Measurements from ENCODE around the gene IGDCC3. TPM values are rescaled to one million over a fixed set of nuclear protein-coding genes. Genes with fewer than 3 reads are reported as not detected.

The IGDCC3 gene
- polyA plus RNA-seq, 1 donor = 1.6 TPM

DNA sequence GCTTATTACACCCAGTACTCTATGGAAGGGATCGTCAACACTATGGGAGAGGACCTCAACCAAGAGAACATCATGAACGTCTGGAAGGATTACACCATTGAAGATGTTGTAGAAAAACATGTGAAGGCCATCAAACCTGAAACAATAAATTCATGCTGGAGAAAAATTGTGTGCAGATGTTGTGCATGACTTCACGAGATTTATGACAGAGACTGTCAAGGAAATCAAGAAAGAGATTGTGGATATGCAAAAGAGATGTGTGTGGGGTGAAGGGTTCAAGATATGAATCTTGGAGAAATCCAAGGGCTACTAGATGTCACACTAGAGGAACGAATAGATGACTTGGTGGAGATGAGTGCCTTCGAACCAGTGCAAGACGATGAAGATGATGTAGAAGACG, 87.6 kb downstream of the IGDCC3 start:
- H3K9me3 ChIP-seq (ENCODE audit: control insufficient read depth, low read depth, low read length) = no peaks in the 10 kb centered on the region
- no peak overlapping the region for H3K27ac ChIP-seq (ENCODE audit: low read length)
- H3K4me1 ChIP-seq (ENCODE audit: control insufficient read depth, insufficient read depth, low read length) = peaks cover 4% of the 10 kb centered on the region
- no peaks in the 10 kb centered on the region for H3K27me3 ChIP-seq (ENCODE audit: control insufficient read depth, insufficient read depth, low read length)
- WGBS (ENCODE audit: insufficient coverage, low lambda C conversion rate) = 97% methylated on average over 5 of the region's 7 CpGs
- H3K36me3 ChIP-seq (ENCODE audit: control insufficient read depth, insufficient read depth, low read length) = no peaks in the 10 kb centered on the region
- DNase-seq = no peak
- H3K4me3 ChIP-seq (ENCODE audit: low read length) = no peak overlapping the region

GRCh38 chr15:65289261-65289854, 88.4 kb downstream of the IGDCC3 start:
- H3K9me3 ChIP-seq (ENCODE audit: control insufficient read depth, low read depth, low read length) = no peaks in the 10 kb centered on the region
- no peak for DNase-seq
- H3K27me3 ChIP-seq (ENCODE audit: control insufficient read depth, insufficient read depth, low read length) = no peaks in the 10 kb centered on the region
- H3K27ac ChIP-seq (ENCODE audit: low read length) = no peak overlapping the region
- H3K36me3 ChIP-seq (ENCODE audit: control insufficient read depth, insufficient read depth, low read length) = no peaks in the 10 kb centered on the region
- peaks cover 4% of the 10 kb centered on the region for H3K4me1 ChIP-seq (ENCODE audit: control insufficient read depth, insufficient read depth, low read length)
- no peak overlapping the region for H3K4me3 ChIP-seq (ENCODE audit: low read length)
- WGBS (ENCODE audit: insufficient coverage, low lambda C conversion rate) = 20% methylated on average over 1 of the region's 7 CpGs

GRCh38 chr15:65287520-65287855, 90.3 kb downstream of the IGDCC3 start:
- Histone ChIP-seq H3K4me1 (ENCODE audit: control insufficient read depth, insufficient read depth, low read length) (peaks cover 4% of the 10 kb centered on the region), H3K4me3 (ENCODE audit: low read length) (no peak overlapping the region), H3K36me3 (ENCODE audit: control insufficient read depth, insufficient read depth, low read length) (no peaks in the 10 kb centered on the region), H3K27ac (ENCODE audit: low read length) (no peak overlapping the region), H3K9me3 (ENCODE audit: control insufficient read depth, low read depth, low read length) (no peaks in the 10 kb centered on the region), H3K27me3 (ENCODE audit: control insufficient read depth, insufficient read depth, low read length) (no peaks in the 10 kb centered on the region)
- DNase-seq = no peak
- no CpG with 5 or more reads among the region's 3 CpGs for WGBS (ENCODE audit: insufficient coverage, low lambda C conversion rate)

DNA sequence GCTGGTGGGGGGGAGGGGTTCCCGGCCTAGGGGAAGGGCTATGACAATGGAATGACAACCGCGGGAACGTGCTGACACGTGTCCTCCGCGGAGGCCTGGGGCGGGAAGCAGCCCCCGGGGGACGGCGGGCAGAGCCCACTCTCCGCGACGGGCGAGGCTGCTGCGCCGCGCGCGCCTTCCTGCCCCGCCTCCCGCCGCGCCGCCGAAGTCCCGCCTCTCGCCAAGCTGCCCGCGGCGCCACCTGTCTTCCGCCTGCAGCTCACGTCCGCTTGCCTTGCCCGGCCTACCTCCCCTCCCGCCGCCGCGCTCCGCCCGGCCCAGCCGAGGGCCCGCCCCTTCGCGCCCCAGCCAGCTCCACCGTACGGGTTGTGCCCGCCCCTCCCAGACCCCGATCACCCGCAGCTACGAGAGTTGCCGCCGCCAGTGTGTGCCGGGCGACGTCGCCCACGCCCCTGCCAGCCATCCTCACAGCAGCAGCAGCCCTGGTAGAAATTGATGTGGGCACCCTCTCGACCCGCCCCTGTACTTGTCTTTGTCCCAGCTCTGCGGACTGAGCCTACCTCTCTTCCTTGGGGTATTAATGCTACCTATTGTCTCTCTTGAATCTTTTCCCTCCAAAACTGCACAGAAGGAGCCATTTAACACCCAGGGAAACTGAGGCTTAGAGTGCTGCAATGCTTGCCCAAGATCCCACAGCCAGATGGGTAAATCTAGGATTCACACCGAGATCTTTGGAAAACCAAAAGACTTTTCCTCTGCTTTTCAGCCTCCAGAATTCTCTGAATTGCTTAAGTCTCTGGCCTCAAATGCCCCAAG, 90.9 kb downstream of the IGDCC3 start, which contains the start of gene PARP16:
PARP16 (minus strand) TSS at position 180 of the 816 bp plus-strand sequence. CDS start 457 bp downstream, outside the sequence.
- Histone ChIP-seq H3K4me1 (ENCODE audit: control insufficient read depth, insufficient read depth, low read length) (peaks cover 4% of the 10 kb centered on the region), H3K36me3 (ENCODE audit: control insufficient read depth, insufficient read depth, low read length) (no peaks in the 10 kb centered on the region), H3K9me3 (ENCODE audit: control insufficient read depth, low read depth, low read length) (no peaks in the 10 kb centered on the region), H3K27me3 (ENCODE audit: control insufficient read depth, insufficient read depth, low read length) (no peaks in the 10 kb centered on the region), H3K27ac (ENCODE audit: low read length) (peak within 1 kb of the TSS; percentile 91), H3K4me3 (ENCODE audit: low read length) (peak within 1 kb of the TSS; percentile 90)
- DNase-seq = peak; percentile 90 to 96
- no CpG with 5 or more reads among the region's 62 CpGs for WGBS (ENCODE audit: insufficient coverage, low lambda C conversion rate)

DNA sequence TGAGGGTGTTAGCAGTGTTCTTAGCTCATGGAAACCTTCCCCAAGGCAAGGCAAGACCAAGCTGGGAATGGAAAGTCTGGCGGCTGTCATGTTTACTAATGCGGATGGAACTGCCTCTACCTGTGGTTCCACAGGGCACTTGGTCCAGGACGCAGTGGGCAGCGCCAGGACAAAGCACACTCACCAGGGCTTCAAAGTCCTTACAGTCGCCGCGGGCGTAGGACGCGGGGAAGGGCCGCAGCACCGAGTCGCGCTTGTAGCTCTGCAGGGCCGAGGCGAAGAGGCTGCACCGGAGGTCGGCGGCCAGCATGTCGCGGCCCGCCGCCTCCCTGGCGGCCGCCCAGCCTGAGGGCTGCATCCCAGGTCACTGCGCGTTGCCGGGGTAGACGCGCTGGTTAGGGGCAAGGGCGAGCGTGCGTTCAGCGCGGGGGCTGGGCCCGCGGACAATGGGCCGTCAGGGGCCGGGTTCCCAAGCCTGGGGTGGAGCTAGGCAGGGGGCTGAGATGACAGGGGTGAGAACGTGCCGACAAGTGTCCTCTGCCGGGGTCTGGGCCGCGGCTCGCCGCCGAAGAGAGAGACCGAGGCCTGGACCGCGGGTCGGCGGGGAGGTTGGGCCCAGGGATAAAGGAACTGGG, 91.6 kb downstream of the IGDCC3 start:
- no CpG with 5 or more reads among the region's 52 CpGs for WGBS (ENCODE audit: insufficient coverage, low lambda C conversion rate)
- DNase-seq = peak; percentile 42 to 84
- H3K27ac ChIP-seq (ENCODE audit: low read length) = peak overlapping the region; percentile 91
- H3K27me3 ChIP-seq (ENCODE audit: control insufficient read depth, insufficient read depth, low read length) = no peaks in the 10 kb centered on the region
- no peaks in the 10 kb centered on the region for H3K9me3 ChIP-seq (ENCODE audit: control insufficient read depth, low read depth, low read length)
- H3K36me3 ChIP-seq (ENCODE audit: control insufficient read depth, insufficient read depth, low read length) = no peaks in the 10 kb centered on the region
- H3K4me1 ChIP-seq (ENCODE audit: control insufficient read depth, insufficient read depth, low read length) = peaks cover 4% of the 10 kb centered on the region
- peak overlapping the region; percentile 90 for H3K4me3 ChIP-seq (ENCODE audit: low read length)

DNA sequence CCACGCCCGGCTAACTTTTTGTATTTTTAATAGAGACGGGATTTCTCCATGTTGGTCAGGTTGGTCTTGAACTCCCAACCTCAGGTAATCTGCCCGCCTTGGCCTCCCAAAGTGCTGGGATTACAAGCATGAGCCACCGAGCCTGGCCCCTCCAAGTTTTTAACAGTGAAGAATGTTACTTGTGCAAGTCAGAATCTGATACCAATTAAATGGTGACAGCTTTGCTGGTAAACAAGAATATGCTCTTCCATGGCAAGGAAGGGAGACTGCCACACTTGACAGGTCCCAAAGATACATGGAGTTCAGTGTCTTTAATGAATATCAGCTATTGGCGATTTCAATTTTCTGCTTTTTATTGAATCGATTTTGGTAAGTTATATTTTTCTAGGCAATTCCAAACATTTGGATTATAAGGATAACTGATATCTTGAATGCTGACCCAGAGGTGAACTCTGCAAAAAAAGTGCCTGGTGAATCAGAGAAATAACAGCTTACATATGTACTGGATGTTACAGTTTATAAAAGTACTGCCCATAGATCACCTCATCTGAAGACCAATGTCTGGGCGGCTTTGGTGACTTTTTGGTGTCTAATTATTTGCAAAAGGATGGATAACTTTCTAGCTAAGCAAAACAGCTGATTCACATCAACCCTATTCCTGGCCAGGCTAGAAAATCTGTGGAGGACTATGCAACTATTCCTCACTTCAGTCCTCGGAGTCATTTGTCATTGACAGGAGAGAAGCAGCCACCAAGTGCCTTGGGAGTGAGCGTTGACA, 92.3 kb downstream of the IGDCC3 start:
- Histone ChIP-seq H3K9me3 (ENCODE audit: control insufficient read depth, low read depth, low read length) (no peaks in the 10 kb centered on the region), H3K4me1 (ENCODE audit: control insufficient read depth, insufficient read depth, low read length) (peaks cover 4% of the 10 kb centered on the region), H3K4me3 (ENCODE audit: low read length) (peak overlapping the region; percentile 90), H3K36me3 (ENCODE audit: control insufficient read depth, insufficient read depth, low read length) (no peaks in the 10 kb centered on the region), H3K27ac (ENCODE audit: low read length) (peak overlapping the region; percentile 91), H3K27me3 (ENCODE audit: control insufficient read depth, insufficient read depth, low read length) (no peaks in the 10 kb centered on the region)
- DNase-seq = no peak
- WGBS (ENCODE audit: insufficient coverage, low lambda C conversion rate) = no CpG with 5 or more reads among the region's 10 CpGs

GRCh38 chr15:65278480-65278879, 99.3 kb downstream of the IGDCC3 start:
- Histone ChIP-seq H3K4me3 (ENCODE audit: low read length) (no peak overlapping the region), H3K27ac (ENCODE audit: low read length) (no peak overlapping the region), H3K4me1 (ENCODE audit: control insufficient read depth, insufficient read depth, low read length) (peaks cover 6% of the 10 kb centered on the region), H3K36me3 (ENCODE audit: control insufficient read depth, insufficient read depth, low read length) (no peaks in the 10 kb centered on the region), H3K9me3 (ENCODE audit: control insufficient read depth, low read depth, low read length) (no peaks in the 10 kb centered on the region), H3K27me3 (ENCODE audit: control insufficient read depth, insufficient read depth, low read length) (no peaks in the 10 kb centered on the region)
- WGBS (ENCODE audit: insufficient coverage, low lambda C conversion rate) = no CpG with 5 or more reads among the region's 1 CpG
- DNase-seq = no peak

Other genes with a start within 250 kb of the IGDCC3 start
- 21.0 TPM for gene PDCD7, start 244.2 kb downstream of the IGDCC3 start, polyA plus RNA-seq
- gene CLPX, start 192.7 kb downstream of the IGDCC3 start, polyA plus RNA-seq = 50.0 TPM
- 2.8 TPM for gene CILP, start 166.5 kb downstream of the IGDCC3 start, polyA plus RNA-seq
- gene PARP16, start 91.1 kb downstream of the IGDCC3 start, polyA plus RNA-seq = 14.0 TPM
- gene RNU5A-1, start 82.0 kb downstream of the IGDCC3 start, polyA plus RNA-seq = not detected
- gene RNU5B-1, start 73.3 kb downstream of the IGDCC3 start, polyA plus RNA-seq = not detected
- 8.8 TPM for gene IGDCC4, start 44.9 kb upstream of the IGDCC3 start, polyA plus RNA-seq
- 35.0 TPM for gene DPP8, start 139.7 kb upstream of the IGDCC3 start, polyA plus RNA-seq
- 91.3 TPM for gene HACD3, start 152.5 kb upstream of the IGDCC3 start, polyA plus RNA-seq
- 43.0 TPM for gene INTS14, start 233.1 kb upstream of the IGDCC3 start, polyA plus RNA-seq
- 12.1 TPM for gene SLC24A1, start 243.9 kb upstream of the IGDCC3 start, polyA plus RNA-seq